Smooth muscle cell (in vitro differentiated cells): ENCODE data around the gene NGEF. TPM values are rescaled to one million over a fixed set of nuclear protein-coding genes. Genes with fewer than 3 reads are reported as not detected.

ENCODE experiments used
- DNase-seq: peaks from one replicate; lab custom pipeline; 2025; ENCODE audit not compliant: unreplicated experiment; lab: John Stamatoyannopoulos, UW
- H2AFZ ChIP-seq: fragments of 200-600 bp; sonication (generic); 2 replicates; pipeline ENCODE4 v1.6.0; 2016; ENCODE audit warnings: antibody characterized with exemption, low read depth, mild to moderate bottlenecking
- H3F3A ChIP-seq: fragments of 200-600 bp; sonication (generic); 2 replicates; pipeline ENCODE4 v1.6.0; 2017; ENCODE audit warnings: antibody characterized with exemption, low read depth
- H3K27ac ChIP-seq: fragments of 200-600 bp; sonication (generic); 2 replicates; pipeline ENCODE4 v1.5.1; 2016; ENCODE audit warnings: low read depth, mild to moderate bottlenecking
- H3K27me3 ChIP-seq: fragments of 200-600 bp; sonication (generic); 2 replicates; pipeline ENCODE4 v1.6.1; 2016; ENCODE audit warnings: low read depth, mild to moderate bottlenecking
- H3K36me3 ChIP-seq: fragments of 200-600 bp; sonication (generic); 2 replicates; pipeline ENCODE4 v1.5.1; 2016; ENCODE audit warnings: low read depth
- H3K4me1 ChIP-seq: fragments of 200-600 bp; sonication (generic); 2 replicates; pipeline ENCODE4 v1.5.1; 2016; ENCODE audit warnings: low read depth
- H3K4me2 ChIP-seq: fragments of 200-600 bp; sonication (generic); 2 replicates; pipeline ENCODE4 v1.6.0; 2016; ENCODE audit warnings: mild to moderate bottlenecking
- H3K4me3 ChIP-seq: fragments of 200-600 bp; sonication (generic); 2 replicates; pipeline ENCODE4 v1.5.1; 2016; ENCODE audit warnings: mild to moderate bottlenecking
- H3K79me2 ChIP-seq: fragments of 200-600 bp; sonication (generic); 2 replicates; pipeline ENCODE4 v1.6.0; 2016; ENCODE audit warnings: low read depth, mild to moderate bottlenecking
- H3K9ac ChIP-seq: fragments of 200-600 bp; sonication (generic); 2 replicates; pipeline ENCODE4 v1.6.0; 2016; ENCODE audit warnings: low read depth
- H3K9me3 ChIP-seq: fragments of 200-600 bp; sonication (generic); replicated peaks from 2 replicates; pipeline ENCODE4 v1.5.1; 2016; ENCODE audit warnings: low read depth
- H4K20me1 ChIP-seq: fragments of 200-600 bp; sonication (generic); 2 replicates; pipeline ENCODE4 v1.6.0; 2016; ENCODE audit warnings: low read depth
- CTCF ChIP-seq: fragments of 200-600 bp; sonication (generic); IDR thresholded peaks from 2 replicates; pipeline ENCODE4 v1.5.1; 2017; ENCODE audit warnings: borderline replicate concordance, mild to moderate bottlenecking, antibody characterized with exemption; ENCODE audit not compliant: insufficient read depth, poor library complexity, severe bottlenecking
- WGBS: methylation state at CpG from one replicate; pipeline ENCODE4 v1.1.7; 2016; ENCODE audit warnings: low lambda C conversion rate; 5-methylcytosine and 5-hydroxymethylcytosine counted together
- polyA plus RNA-seq: library from polyadenylated mRNA; unstranded; fragments of >200 nt; fragmentation: Nextera tagmentation; extraction: Ambion mirVana; gene quantifications from 2 replicates; pipeline ENCODE4 v1.2.1, GENCODE V29; 2016
- total RNA-seq: library from RNA; depleted of rRNA; stranded (reverse); fragments of >200 nt; gene quantifications from 2 replicates; pipeline ENCODE4 v1.2.3, GENCODE V29; 2014

NGEF gene
- total and polyA plus RNA-seq, 2 experiments from 2014 or later, result 0.09 TPM; not detected in 1

- 71% methylated on average over 10 of the region's 10 CpGs for WGBS
- Histone ChIP-seq H4K20me1 (no peaks in the 10 kb centered on the region), H2AFZ (no peak overlapping the region), H3K4me2 (no peak overlapping the region), H3K36me3 (no peaks in the 10 kb centered on the region), H3K79me2 (no peaks in the 10 kb centered on the region), H3K27me3 (no peaks in the 10 kb centered on the region), H3K27ac (no peak overlapping the region), H3K9ac (no peak overlapping the region), H3K4me1 (no peaks in the 10 kb centered on the region), H3K4me3 (no peak overlapping the region), H3K9me3 (no peaks in the 10 kb centered on the region), H3F3A (no peaks in the 10 kb centered on the region)
- TF ChIP-seq CTCF, result no peak
- DNase-seq, result no peak
Observed at GRCh38 chr2:232941912-232942594, 71.0 kb downstream of the NGEF start.

GRCh38 chr2:232941400-232941799, 71.7 kb downstream of the NGEF start:
- H3K4me2 ChIP-seq, result no peak overlapping the region
- H3K9ac ChIP-seq, result no peak overlapping the region
- 77% methylated on average over 8 of the region's 8 CpGs for WGBS
- H3K27me3 ChIP-seq, result peaks cover 2% of the 10 kb centered on the region
- TF ChIP-seq CTCF, result no peak
- no peaks in the 10 kb centered on the region for H3K4me1 ChIP-seq
- H3K9me3 ChIP-seq, result no peaks in the 10 kb centered on the region
- no peak overlapping the region for H3K27ac ChIP-seq
- H4K20me1 ChIP-seq, result no peaks in the 10 kb centered on the region
- H3K4me3 ChIP-seq, result no peak overlapping the region
- H3F3A ChIP-seq, result no peaks in the 10 kb centered on the region
- H3K36me3 ChIP-seq, result no peaks in the 10 kb centered on the region
- H3K79me2 ChIP-seq, result no peaks in the 10 kb centered on the region
- DNase-seq, result no peak
- no peak overlapping the region for H2AFZ ChIP-seq

GRCh38 chr2:232940724-232941123, 72.3 kb downstream of the NGEF start:
- Histone ChIP-seq H3K4me1 (no peaks in the 10 kb centered on the region), H3K4me3 (no peak overlapping the region), H4K20me1 (no peaks in the 10 kb centered on the region), H3K4me2 (no peak overlapping the region), H3K36me3 (no peaks in the 10 kb centered on the region), H3K27ac (no peak overlapping the region), H3F3A (no peaks in the 10 kb centered on the region), H3K79me2 (no peaks in the 10 kb centered on the region), H3K27me3 (peaks cover 6% of the 10 kb centered on the region), H3K9ac (no peak overlapping the region), H2AFZ (no peak overlapping the region), H3K9me3 (no peaks in the 10 kb centered on the region)
- WGBS, result 95% methylated on average over 5 of the region's 5 CpGs
- DNase-seq, result no peak
- no peak for TF ChIP-seq CTCF
